Activated CD4-positive, alpha-beta memory T cell treated with anti-CD3 and anti-CD28 coated beads for 36 hours (primary cell): ENCODE data around the gene SPDYE2. TPM values are rescaled to one million over a fixed set of nuclear protein-coding genes. Genes with fewer than 3 reads are reported as not detected.

Source experiments
- total RNA-seq, 2 experiments: library from RNA; stranded (reverse); gene quantifications; one replicate each; pipeline ENCODE4 v1.2.3, GENCODE V29; 2021

Gene SPDYE2
- total RNA-seq, 2 experiments from 2014 or later = not detected

Other genes starting within 250 kb of the SPDYE2 start
- not detected for gene SPDYE6, start 194.8 kb upstream of the SPDYE2 start, total RNA-seq
- 10 to 100 TPM; 20.8 to 22.6 TPM for gene PRKRIP1, start 154.9 kb upstream of the SPDYE2 start, total RNA-seq
- 10 to 100 TPM; 28.7 to 31.5 TPM for gene ORAI2, start 117.7 kb upstream of the SPDYE2 start, total RNA-seq
- 1 to 10 TPM; 7.7 to 7.8 TPM for gene ALKBH4, start 86.4 kb upstream of the SPDYE2 start, total RNA-seq
- 10 to 100 TPM; 16.4 to 20.0 TPM for gene LRWD1, start 86.2 kb upstream of the SPDYE2 start, total RNA-seq
- gene POLR2J, start 72.3 kb upstream of the SPDYE2 start, total RNA-seq = 10 to 100 TPM; 44.4 to 44.7 TPM
- 10 to 100 TPM; 10.2 to 10.4 TPM for gene RASA4B, start 33.4 kb upstream of the SPDYE2 start, total RNA-seq
- 1 to 10 TPM; 5.8 to 8.2 TPM for gene UPK3BL2, start 7.5 kb upstream of the SPDYE2 start, total RNA-seq
- 10 to 100 TPM; 16.6 to 19.2 TPM for gene POLR2J3, start 21.4 kb downstream of the SPDYE2 start, total RNA-seq
- gene RASA4, start 65.5 kb downstream of the SPDYE2 start, total RNA-seq = 10 to 100 TPM; 25.2 to 26.8 TPM
- 1 to 10 TPM; 9.0 to 9.6 TPM for gene UPK3BL1, start 91.6 kb downstream of the SPDYE2 start, total RNA-seq
- not detected for gene SPDYE2B, start 99.1 kb downstream of the SPDYE2 start, total RNA-seq
- gene POLR2J2, start 120.4 kb downstream of the SPDYE2 start, total RNA-seq = 1 to 10 TPM; 4.5 to 5.0 TPM
- 1 to 10 TPM; 4.6 to 7.6 TPM for gene FAM185A, start 197.8 kb downstream of the SPDYE2 start, total RNA-seq